Measurements from ENCODE around the gene DNMT3B.

Gene DNMT3B

DNA sequence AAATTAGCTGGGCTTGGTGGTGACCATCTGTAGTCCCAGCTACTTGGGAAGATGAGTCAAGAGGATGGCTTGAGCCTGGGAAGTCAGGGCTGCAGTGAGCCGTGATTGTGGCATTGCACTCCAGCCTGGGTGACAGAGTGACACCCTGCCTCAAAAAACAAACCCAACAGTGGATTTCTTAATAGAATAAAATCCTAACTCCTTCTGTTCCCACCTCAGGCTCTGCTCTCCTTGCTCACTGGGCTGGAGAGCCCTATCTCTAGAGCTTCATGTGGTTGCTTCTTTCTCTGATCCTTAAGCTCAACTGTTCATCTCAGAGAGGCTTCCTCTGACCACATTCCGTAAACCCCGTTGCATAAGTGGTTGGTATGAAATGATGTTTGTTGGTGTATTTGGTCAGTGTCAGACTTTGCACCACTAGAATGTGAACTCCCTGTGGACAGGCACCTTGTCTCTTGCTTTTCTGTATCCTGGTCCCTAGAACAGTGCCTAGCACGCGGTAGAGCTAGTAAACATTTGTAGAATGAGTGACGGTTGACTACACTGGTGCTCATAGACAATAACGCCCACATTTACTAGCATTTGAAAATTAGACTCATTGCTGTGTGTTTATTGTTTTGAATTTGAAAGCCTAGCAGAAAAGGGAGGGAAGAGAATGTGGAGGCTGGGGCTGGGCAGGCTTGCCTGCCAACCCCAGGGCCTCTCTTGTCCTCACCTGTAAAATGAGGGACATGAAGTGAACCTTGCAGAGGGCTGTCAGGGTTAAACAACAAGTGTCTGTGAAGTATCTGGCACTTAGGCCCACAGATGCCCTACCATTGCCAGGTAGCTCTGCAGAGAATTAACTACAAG is 61.8 kb downstream of the DNMT3B start:
- TF ChIP-seq CSDC2 (CRISPR knock-in tag; IDR thresholded peaks at IDR 0.05): no peak
- TF ChIP-seq PPARA (CRISPR knock-in tag; IDR thresholded peaks at IDR 0.05; ENCODE audit: borderline replicate concordance): no peak
- no peak for TF ChIP-seq ZC3H10 (CRISPR knock-in tag; IDR thresholded peaks at IDR 0.05)
- TF ChIP-seq SNAI2 (CRISPR knock-in tag; IDR thresholded peaks at IDR 0.05): no peak
- TF ChIP-seq, protein P1, sequence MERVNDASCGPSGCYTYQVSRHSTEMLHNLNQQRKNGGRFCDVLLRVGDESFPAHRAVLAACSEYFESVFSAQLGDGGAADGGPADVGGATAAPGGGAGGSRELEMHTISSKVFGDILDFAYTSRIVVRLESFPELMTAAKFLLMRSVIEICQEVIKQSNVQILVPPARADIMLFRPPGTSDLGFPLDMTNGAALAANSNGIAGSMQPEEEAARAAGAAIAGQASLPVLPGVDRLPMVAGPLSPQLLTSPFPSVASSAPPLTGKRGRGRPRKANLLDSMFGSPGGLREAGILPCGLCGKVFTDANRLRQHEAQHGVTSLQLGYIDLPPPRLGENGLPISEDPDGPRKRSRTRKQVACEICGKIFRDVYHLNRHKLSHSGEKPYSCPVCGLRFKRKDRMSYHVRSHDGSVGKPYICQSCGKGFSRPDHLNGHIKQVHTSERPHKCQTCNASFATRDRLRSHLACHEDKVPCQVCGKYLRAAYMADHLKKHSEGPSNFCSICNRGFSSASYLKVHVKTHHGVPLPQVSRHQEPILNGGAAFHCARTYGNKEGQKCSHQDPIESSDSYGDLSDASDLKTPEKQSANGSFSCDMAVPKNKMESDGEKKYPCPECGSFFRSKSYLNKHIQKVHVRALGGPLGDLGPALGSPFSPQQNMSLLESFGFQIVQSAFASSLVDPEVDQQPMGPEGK (CRISPR knock-in tag; IDR thresholded peaks at IDR 0.05; ENCODE audit: borderline replicate concordance): no peak
- TF ChIP-seq, protein P2, sequence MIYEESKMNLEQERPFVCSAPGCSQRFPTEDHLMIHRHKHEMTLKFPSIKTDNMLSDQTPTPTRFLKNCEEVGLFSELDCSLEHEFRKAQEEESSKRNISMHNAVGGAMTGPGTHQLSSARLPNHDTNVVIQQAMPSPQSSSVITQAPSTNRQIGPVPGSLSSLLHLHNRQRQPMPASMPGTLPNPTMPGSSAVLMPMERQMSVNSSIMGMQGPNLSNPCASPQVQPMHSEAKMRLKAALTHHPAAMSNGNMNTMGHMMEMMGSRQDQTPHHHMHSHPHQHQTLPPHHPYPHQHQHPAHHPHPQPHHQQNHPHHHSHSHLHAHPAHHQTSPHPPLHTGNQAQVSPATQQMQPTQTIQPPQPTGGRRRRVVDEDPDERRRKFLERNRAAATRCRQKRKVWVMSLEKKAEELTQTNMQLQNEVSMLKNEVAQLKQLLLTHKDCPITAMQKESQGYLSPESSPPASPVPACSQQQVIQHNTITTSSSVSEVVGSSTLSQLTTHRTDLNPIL (CRISPR knock-in tag; IDR thresholded peaks at IDR 0.05; ENCODE audit: low read depth): no peak
- TF ChIP-seq, protein P3, sequence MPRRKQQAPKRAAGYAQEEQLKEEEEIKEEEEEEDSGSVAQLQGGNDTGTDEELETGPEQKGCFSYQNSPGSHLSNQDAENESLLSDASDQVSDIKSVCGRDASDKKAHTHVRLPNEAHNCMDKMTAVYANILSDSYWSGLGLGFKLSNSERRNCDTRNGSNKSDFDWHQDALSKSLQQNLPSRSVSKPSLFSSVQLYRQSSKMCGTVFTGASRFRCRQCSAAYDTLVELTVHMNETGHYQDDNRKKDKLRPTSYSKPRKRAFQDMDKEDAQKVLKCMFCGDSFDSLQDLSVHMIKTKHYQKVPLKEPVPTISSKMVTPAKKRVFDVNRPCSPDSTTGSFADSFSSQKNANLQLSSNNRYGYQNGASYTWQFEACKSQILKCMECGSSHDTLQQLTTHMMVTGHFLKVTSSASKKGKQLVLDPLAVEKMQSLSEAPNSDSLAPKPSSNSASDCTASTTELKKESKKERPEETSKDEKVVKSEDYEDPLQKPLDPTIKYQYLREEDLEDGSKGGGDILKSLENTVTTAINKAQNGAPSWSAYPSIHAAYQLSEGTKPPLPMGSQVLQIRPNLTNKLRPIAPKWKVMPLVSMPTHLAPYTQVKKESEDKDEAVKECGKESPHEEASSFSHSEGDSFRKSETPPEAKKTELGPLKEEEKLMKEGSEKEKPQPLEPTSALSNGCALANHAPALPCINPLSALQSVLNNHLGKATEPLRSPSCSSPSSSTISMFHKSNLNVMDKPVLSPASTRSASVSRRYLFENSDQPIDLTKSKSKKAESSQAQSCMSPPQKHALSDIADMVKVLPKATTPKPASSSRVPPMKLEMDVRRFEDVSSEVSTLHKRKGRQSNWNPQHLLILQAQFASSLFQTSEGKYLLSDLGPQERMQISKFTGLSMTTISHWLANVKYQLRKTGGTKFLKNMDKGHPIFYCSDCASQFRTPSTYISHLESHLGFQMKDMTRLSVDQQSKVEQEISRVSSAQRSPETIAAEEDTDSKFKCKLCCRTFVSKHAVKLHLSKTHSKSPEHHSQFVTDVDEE (CRISPR knock-in tag; IDR thresholded peaks at IDR 0.05): no peak
- ATAC-seq: no peak

DNA sequence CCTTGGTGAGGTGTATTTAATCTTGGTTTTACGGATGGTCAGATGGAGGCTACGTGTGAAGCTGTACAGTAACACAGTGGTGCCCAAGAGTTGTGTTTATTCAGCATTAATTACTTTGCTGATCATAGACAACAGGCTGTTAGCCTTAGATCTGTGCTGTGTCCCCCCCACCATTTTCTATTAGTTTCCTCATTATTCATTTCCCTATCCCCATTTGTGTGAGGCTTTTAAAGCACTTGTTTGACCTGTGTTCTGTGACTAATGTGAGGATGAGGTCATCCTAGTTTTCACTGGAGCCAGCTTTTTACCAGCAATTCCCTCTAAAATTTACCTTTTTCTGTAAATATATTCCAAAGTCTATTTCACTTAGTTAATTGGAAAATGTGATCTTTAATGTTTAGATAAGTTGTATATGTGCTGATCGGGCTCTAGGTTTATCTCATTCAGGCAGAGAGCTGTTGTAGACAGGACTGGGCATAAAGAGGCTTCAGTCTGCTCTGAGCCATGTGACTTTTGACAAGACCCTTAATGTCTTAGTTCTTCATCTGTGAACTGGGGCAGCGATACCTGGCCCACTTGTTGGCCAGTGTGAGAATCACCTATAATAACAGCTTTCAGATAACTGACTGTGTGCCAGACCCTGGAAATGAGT is 66.0 kb downstream of the DNMT3B start:
- ATAC-seq: no peak
- no peak for TF ChIP-seq TCF4 (CRISPR knock-in tag; IDR thresholded peaks at IDR 0.05; ENCODE audit: borderline replicate concordance)
- TF ChIP-seq PPARA (CRISPR knock-in tag; IDR thresholded peaks at IDR 0.05; ENCODE audit: borderline replicate concordance): no peak
- no peak for TF ChIP-seq ZC3H10 (CRISPR knock-in tag; IDR thresholded peaks at IDR 0.05)
- TF ChIP-seq SNAI2 (CRISPR knock-in tag; IDR thresholded peaks at IDR 0.05): no peak
- TF ChIP-seq ZFP3 (CRISPR knock-in tag; IDR thresholded peaks at IDR 0.05): no peak
- TF ChIP-seq CSDC2 (CRISPR knock-in tag; IDR thresholded peaks at IDR 0.05): no peak

DNA sequence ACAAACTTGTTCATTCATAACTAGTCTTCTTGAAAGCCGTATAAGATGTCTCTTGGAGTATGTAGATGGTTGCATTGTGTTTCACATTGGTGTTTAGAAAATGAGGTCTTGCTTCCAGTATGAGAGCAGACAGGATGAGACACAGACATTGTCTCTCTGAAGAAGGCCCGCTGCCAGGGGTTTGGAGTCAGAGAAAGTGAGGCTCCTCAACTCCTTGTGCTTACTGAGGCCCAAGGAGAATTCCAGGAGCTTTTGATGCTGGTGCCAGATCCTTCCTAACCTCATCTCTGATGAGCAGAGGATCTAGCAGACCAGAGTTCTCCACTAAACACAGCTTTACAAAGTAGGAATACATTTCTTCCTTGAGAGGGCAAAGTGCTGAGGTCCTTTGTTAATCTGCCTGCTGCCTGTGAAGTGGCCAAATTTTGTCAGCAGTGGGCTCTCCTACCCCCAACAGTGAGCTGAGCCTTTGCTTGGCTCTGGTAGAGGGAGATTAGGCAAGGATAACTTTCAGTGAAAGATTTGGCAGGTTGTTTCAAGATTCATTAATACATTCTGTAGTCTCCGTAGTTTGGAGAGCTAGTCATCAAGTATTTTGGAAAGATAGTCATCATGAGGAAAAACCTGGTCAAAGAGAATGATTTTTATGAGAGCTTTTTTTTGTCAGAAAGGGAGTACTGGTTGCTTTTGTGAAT is 67.3 kb downstream of the DNMT3B start:
- no peak for ATAC-seq
- TF ChIP-seq OSR1 (CRISPR knock-in tag; IDR thresholded peaks at IDR 0.05) (no peak), RARB (CRISPR knock-in tag; IDR thresholded peaks at IDR 0.05) (no peak), ZFP30 (CRISPR knock-in tag; IDR thresholded peaks at IDR 0.05) (no peak)
- TF ChIP-seq, protein P4, sequence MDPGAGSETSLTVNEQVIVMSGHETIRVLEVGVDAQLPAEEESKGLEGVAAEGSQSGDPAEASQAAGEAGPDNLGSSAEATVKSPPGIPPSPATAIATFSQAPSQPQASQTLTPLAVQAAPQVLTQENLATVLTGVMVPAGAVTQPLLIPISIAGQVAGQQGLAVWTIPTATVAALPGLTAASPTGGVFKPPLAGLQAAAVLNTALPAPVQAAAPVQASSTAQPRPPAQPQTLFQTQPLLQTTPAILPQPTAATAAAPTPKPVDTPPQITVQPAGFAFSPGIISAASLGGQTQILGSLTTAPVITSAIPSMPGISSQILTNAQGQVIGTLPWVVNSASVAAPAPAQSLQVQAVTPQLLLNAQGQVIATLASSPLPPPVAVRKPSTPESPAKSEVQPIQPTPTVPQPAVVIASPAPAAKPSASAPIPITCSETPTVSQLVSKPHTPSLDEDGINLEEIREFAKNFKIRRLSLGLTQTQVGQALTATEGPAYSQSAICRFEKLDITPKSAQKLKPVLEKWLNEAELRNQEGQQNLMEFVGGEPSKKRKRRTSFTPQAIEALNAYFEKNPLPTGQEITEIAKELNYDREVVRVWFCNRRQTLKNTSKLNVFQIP (CRISPR knock-in tag; IDR thresholded peaks at IDR 0.05; ENCODE audit: borderline replicate concordance, low read depth): no peak
- TF ChIP-seq, protein P2 (CRISPR knock-in tag; IDR thresholded peaks at IDR 0.05; ENCODE audit: low read depth): no peak

DNA sequence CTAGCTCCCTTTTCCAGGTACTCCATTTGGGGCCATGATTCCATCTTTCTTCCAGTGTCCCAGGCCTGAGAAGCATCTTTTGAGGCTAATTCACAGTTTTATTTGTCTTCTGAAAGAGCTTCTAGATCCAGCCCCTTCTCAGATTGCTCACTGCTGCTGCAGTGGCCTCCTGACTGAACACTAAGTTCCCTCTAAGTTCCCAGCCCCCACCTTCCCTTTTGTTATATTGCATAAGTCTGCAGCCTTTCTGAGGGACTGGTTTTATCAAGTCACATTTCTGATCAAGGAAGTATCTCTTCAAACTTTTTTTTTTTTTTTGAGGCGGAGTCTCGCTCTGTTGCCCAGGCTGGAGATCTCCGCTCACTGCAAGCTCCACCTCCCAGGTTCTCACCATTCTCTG is 68.3 kb downstream of the DNMT3B start:
- TF ChIP-seq ZC3H10 (CRISPR knock-in tag; IDR thresholded peaks at IDR 0.05) (no peak), CSDC2 (CRISPR knock-in tag; IDR thresholded peaks at IDR 0.05) (no peak), ZFP30 (CRISPR knock-in tag; IDR thresholded peaks at IDR 0.05) (no peak)
- no peak for ATAC-seq
